ENCODE data around the gene CDH6. TPM values are rescaled to one million over a fixed set of nuclear protein-coding genes. Genes with fewer than 3 reads are reported as not detected.

Gene CDH6
- total and polyA plus RNA-seq, 2 of the 4 experiments (the other 2 are of a cell fraction), result 72.2 to 232 TPM

DNA sequence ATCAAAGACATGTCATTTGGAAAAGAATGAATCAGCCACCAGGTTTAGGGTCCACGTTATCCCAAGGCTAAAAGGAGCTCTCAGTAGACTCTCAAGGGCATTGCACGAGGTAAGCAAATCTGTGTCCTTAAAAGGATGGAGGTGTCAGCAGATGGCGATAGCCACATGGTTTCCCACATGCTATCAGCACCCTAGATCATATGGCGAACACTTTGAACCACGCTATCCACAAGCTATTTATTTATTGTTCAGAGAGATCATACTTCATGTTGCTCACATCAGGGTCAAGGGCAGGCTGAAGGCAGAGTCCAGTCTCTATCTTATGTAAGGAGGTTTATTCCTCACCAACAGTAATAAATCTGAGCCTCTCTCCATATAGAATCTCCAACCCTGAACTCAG lies 43.7 kb downstream of the CDH6 start:
- H3K4me2 ChIP-seq (ENCODE audit: low read depth, low read length), result no peak overlapping the region
- no peak overlapping the region for H3K4me3 ChIP-seq (ENCODE audit: insufficient read depth, low read depth, low read length)
- H3K27me3 ChIP-seq (ENCODE audit: control insufficient read depth, insufficient read depth, low read length), result no peaks in the 10 kb centered on the region
- H3K14ac ChIP-seq (replicated peaks; ENCODE audit: low read depth, low read length), result no peak overlapping the region
- no peak overlapping the region for H4K8ac ChIP-seq (ENCODE audit: low read depth in 2 of 2, low read length in 2 of 2)
- peaks cover 4% of the 10 kb centered on the region; the same call in 1 of the 2 replicates for H3K4me1 ChIP-seq (ENCODE audit: control insufficient read depth, insufficient read depth, low read length)
- no peaks in the 10 kb centered on the region for H3K9me3 ChIP-seq (ENCODE audit: control insufficient read depth, insufficient read depth, low read length)
- ChIA-PET POLR2A (ENCODE audit: unreplicated experiment) (no interaction called here), CTCF (interaction anchor here (0.6 to 1.2 kb wide), 2 partner anchors 249 to 433 kb away, joined by 3 read pairs; no protein-coding TSS in a partner anchor)
- H4K91ac ChIP-seq (ENCODE audit: insufficient read depth, low read depth, low read length), result no peak overlapping the region
- no peak overlapping the region for H2BK120ac ChIP-seq (ENCODE audit: low read depth, low read length)
- no peaks in the 10 kb centered on the region; the same call in 1 of the 2 replicates for H3K36me3 ChIP-seq (ENCODE audit: control insufficient read depth, insufficient read depth, low read length)
- H3K18ac ChIP-seq (ENCODE audit: low read depth, low read length), result no peak overlapping the region
- intact Hi-C loops (cut with micrococcal nuclease), result loop anchor here (5.0 to 10.0 kb wide), 2 partner anchors 250 to 732 kb away; no protein-coding TSS in a partner anchor
- dilution Hi-C loops (cut with HindIII; ENCODE audit: low sequenced_read_pairs, unreplicated experiment), result no loop called here
- TF ChIP-seq, protein P1, sequence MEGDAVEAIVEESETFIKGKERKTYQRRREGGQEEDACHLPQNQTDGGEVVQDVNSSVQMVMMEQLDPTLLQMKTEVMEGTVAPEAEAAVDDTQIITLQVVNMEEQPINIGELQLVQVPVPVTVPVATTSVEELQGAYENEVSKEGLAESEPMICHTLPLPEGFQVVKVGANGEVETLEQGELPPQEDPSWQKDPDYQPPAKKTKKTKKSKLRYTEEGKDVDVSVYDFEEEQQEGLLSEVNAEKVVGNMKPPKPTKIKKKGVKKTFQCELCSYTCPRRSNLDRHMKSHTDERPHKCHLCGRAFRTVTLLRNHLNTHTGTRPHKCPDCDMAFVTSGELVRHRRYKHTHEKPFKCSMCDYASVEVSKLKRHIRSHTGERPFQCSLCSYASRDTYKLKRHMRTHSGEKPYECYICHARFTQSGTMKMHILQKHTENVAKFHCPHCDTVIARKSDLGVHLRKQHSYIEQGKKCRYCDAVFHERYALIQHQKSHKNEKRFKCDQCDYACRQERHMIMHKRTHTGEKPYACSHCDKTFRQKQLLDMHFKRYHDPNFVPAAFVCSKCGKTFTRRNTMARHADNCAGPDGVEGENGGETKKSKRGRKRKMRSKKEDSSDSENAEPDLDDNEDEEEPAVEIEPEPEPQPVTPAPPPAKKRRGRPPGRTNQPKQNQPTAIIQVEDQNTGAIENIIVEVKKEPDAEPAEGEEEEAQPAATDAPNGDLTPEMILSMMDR (conservative IDR thresholded peaks at IDR 0.05; ENCODE audit: low read depth, low read length), result no peak; the same call in 1 of the 2 replicates
- no peak for TF ChIP-seq RCOR1 (IDR thresholded peaks at IDR 0.05; ENCODE audit: insufficient replicate concordance, low read length)
- in situ Hi-C loops (cut with MboI; ENCODE audit: low sequenced_read_pairs), result no loop called here
- no peak overlapping the region for H3K4ac ChIP-seq (ENCODE audit: low read depth, low read length)
- DNase-seq, result peak; percentile 32
- no peak overlapping the region for H3K27ac ChIP-seq (ENCODE audit: insufficient read depth, low read length)
- no peak; the same call in 1 of the 2 replicates for ATAC-seq (ENCODE audit: low read depth)
- H3K56ac ChIP-seq (ENCODE audit: extremely low read depth, insufficient read depth, low read length), result no peak overlapping the region
- H2AFZ ChIP-seq (replicated peaks; ENCODE audit: low read length, poor library complexity), result no peak overlapping the region
- H2BK5ac ChIP-seq (ENCODE audit: low read depth, low read length, poor library complexity, severe bottlenecking), result no peak overlapping the region
- no peak overlapping the region for H2AK5ac ChIP-seq (ENCODE audit: low read depth, low read length)
- H4K5ac ChIP-seq (ENCODE audit: low read depth, low read length), result no peak overlapping the region
- no peak overlapping the region for H2BK20ac ChIP-seq (ENCODE audit: low read depth, low read length)
- H4K20me1 ChIP-seq (ENCODE audit: insufficient read depth, low read length), result no peaks in the 10 kb centered on the region
- H2BK15ac ChIP-seq (ENCODE audit: low read depth, low read length), result no peak overlapping the region
- 100% methylated on average over 1 of the region's 5 CpGs; no CpG with 5 or more reads in 1 of the 2 experiments for WGBS, 2 experiments (ENCODE audit: extremely low coverage in 2 of 2, insufficient read length in 1 of 2)
- H3K23ac ChIP-seq (ENCODE audit: low read depth, low read length), result no peak overlapping the region
- peaks cover 17 to 25% of the 10 kb centered on the region in 2 experiments for H3K79me1 ChIP-seq (ENCODE audit: low read depth in 1 of 2, low read length in 2 of 2)
- H3K9me1 ChIP-seq (ENCODE audit: insufficient read depth, low read length), result peaks cover 3% of the 10 kb centered on the region; the same call in 1 of the 2 replicates
- no peak overlapping the region for H2AK9ac ChIP-seq (replicated peaks; ENCODE audit: low read depth, low read length, poor library complexity)
- BruUV-seq (replicated peaks), result no TSS peak
- no peak overlapping the region for H3K9ac ChIP-seq (ENCODE audit: low read depth, low read length)

Measured in IMR-90 (cell line).